Measurements from ENCODE around the gene LRRC4C. TPM values are rescaled to one million over a fixed set of nuclear protein-coding genes. Genes with fewer than 3 reads are reported as not detected.

The LRRC4C gene
- polyA plus RNA-seq, 1 donor from 2014 or later = 24.3 TPM

- H3F3A ChIP-seq (ENCODE audit: insufficient read depth, low read length, poor library complexity, severe bottlenecking) = no peaks in the 10 kb centered on the region
- H3K79me2 ChIP-seq (replicated peaks; ENCODE audit: insufficient read depth, low read length) = no peaks in the 10 kb centered on the region
- H3K4me3 ChIP-seq (ENCODE audit: low read length) = no peak overlapping the region
- H4K20me1 ChIP-seq (ENCODE audit: insufficient read depth) = no peaks in the 10 kb centered on the region
- no peak overlapping the region for H3K9ac ChIP-seq (ENCODE audit: low read length)
- H3K9me2 ChIP-seq (ENCODE audit: insufficient read depth, low read length) = no peaks in the 10 kb centered on the region
- H2AFZ ChIP-seq (ENCODE audit: low read depth, low read length) = no peak overlapping the region
- H3K9me3 ChIP-seq (ENCODE audit: low read length) = no peaks in the 10 kb centered on the region
- no peaks in the 10 kb centered on the region for H3K27me3 ChIP-seq (ENCODE audit: insufficient read depth, low read depth, low read length)
- H3K27ac ChIP-seq (ENCODE audit: low read length) = no peak overlapping the region
- H3K4me2 ChIP-seq (ENCODE audit: low read length) = no peak overlapping the region
- TF ChIP-seq TAF1 (IDR thresholded peaks at IDR 0.05; ENCODE audit: low read depth) = no peak
- peak; percentile 29 for TF ChIP-seq CTCF (IDR thresholded peaks at IDR 0.05; ENCODE audit: poor library complexity, severe bottlenecking)
- TF ChIP-seq RAD21 (conservative IDR thresholded peaks at IDR 0.05) = peak; percentile 19
- H3K36me3 ChIP-seq (ENCODE audit: insufficient read depth, low read length) = no peaks in the 10 kb centered on the region
Observed at GRCh38 chr11:41175304-41175972, 284.0 kb downstream of the LRRC4C start.

- TF ChIP-seq CTCF (IDR thresholded peaks at IDR 0.05; ENCODE audit: poor library complexity, severe bottlenecking) (no peak), RAD21 (conservative IDR thresholded peaks at IDR 0.05) (no peak), POLR2AphosphoS5 (IDR thresholded peaks at IDR 0.05) (no peak), SMC3 (conservative IDR thresholded peaks at IDR 0.05; ENCODE audit: poor library complexity) (no peak), TAF1 (IDR thresholded peaks at IDR 0.05; ENCODE audit: low read depth) (no peak), MXI1 (conservative IDR thresholded peaks at IDR 0.05; ENCODE audit: poor library complexity, severe bottlenecking) (no peak), EZH2 (IDR thresholded peaks at IDR 0.05; ENCODE audit: borderline replicate concordance, insufficient read depth, low read length, poor library complexity, severe bottlenecking) (no peak), REST (IDR thresholded peaks at IDR 0.05; ENCODE audit: borderline replicate concordance) (no peak), EP300 (conservative IDR thresholded peaks at IDR 0.05; ENCODE audit: poor library complexity, severe bottlenecking) (no peak)
- no peaks in the 10 kb centered on the region for H3K9me3 ChIP-seq (ENCODE audit: low read length)
- no peak overlapping the region for H2AFZ ChIP-seq (ENCODE audit: low read depth, low read length)
- H3K4me3 ChIP-seq (ENCODE audit: low read length) = no peak overlapping the region
- H3K36me3 ChIP-seq (ENCODE audit: insufficient read depth, low read length) = no peaks in the 10 kb centered on the region
- no peak overlapping the region for H3K9ac ChIP-seq (ENCODE audit: low read length)
- no peaks in the 10 kb centered on the region for H3K27me3 ChIP-seq (ENCODE audit: insufficient read depth, low read depth, low read length)
- no peaks in the 10 kb centered on the region for H3K79me2 ChIP-seq (replicated peaks; ENCODE audit: insufficient read depth, low read length)
- no peaks in the 10 kb centered on the region for H3F3A ChIP-seq (ENCODE audit: insufficient read depth, low read length, poor library complexity, severe bottlenecking)
- H3K9me2 ChIP-seq (ENCODE audit: insufficient read depth, low read length) = no peaks in the 10 kb centered on the region
- H3K4me2 ChIP-seq (ENCODE audit: low read length) = no peak overlapping the region
- no peak overlapping the region for H3K27ac ChIP-seq (ENCODE audit: low read length)
- no peaks in the 10 kb centered on the region for H4K20me1 ChIP-seq (ENCODE audit: insufficient read depth)
Observed at GRCh38 chr11:41146326-41146725, 313.1 kb downstream of the LRRC4C start.

Data from neural cell (in vitro differentiated cells).